Endothelial cell (in vitro differentiated cells): ENCODE measurements around the gene TAS1R1. TPM values are rescaled to one million over a fixed set of nuclear protein-coding genes. Genes with fewer than 3 reads are reported as not detected.

ENCODE experiments used
- DNase-seq: peaks from one replicate; pipeline ENCODE4 v3.0.0; 2021; ENCODE audit warnings: low spot score
- H3K27ac Mint-ChIP-seq: one replicate; pipeline ENCODE4 v1.8.0; 2021; ENCODE audit warnings: mixed read lengths, inconsistent platforms; ENCODE audit not compliant: unreplicated experiment
- H3K27me3 Mint-ChIP-seq: one replicate; pipeline ENCODE4 v1.8.0; 2021; ENCODE audit warnings: mild to moderate bottlenecking, moderate library complexity, mixed read lengths, inconsistent platforms; ENCODE audit not compliant: unreplicated experiment
- H3K36me3 Mint-ChIP-seq: one replicate; pipeline ENCODE4 v1.8.0; 2021; ENCODE audit warnings: mild to moderate bottlenecking, low read depth, mixed read lengths, inconsistent platforms; ENCODE audit not compliant: unreplicated experiment
- H3K4me1 Mint-ChIP-seq: one replicate; pipeline ENCODE4 v1.8.0; 2021; ENCODE audit warnings: mild to moderate bottlenecking, mixed read lengths, inconsistent platforms; ENCODE audit not compliant: unreplicated experiment
- H3K4me3 Mint-ChIP-seq: one replicate; pipeline ENCODE4 v1.8.0; 2021; ENCODE audit warnings: mild to moderate bottlenecking, mixed read lengths, inconsistent platforms; ENCODE audit not compliant: unreplicated experiment
- H3K9me3 Mint-ChIP-seq: one replicate; pipeline ENCODE4 v1.8.0; 2021; ENCODE audit warnings: mixed read lengths, inconsistent platforms; ENCODE audit not compliant: unreplicated experiment
- CTCF ChIP-seq: fragments of 200-600 bp; sonication (generic); IDR thresholded peaks from one replicate; pipeline ENCODE4 v1.5.0; 2021; ENCODE audit warnings: antibody characterized with exemption; ENCODE audit not compliant: unreplicated experiment
- total RNA-seq: library from RNA; stranded (reverse); fragmentation: NEBNext Ultra II Directional; extraction: Animal tissue kit (Norgen Biotek cat#: 25700); gene quantifications from one replicate; pipeline ENCODE4 v1.2.1, GENCODE V29; 2021; ENCODE audit not compliant: unreplicated experiment

The TAS1R1 gene
- total RNA-seq, 1 donor from 2014 or later, result not detected

GRCh38 chr1:6614929-6615785 is 60.0 kb downstream of the TAS1R1 start:
- Mint-ChIP-seq H3K27ac (peak overlapping the region; percentile 62), H3K27me3 (peaks cover 8% of the 10 kb centered on the region), H3K4me3 (peak overlapping the region; percentile 91), H3K9me3 (no peaks in the 10 kb centered on the region), H3K36me3 (peaks cover 8% of the 10 kb centered on the region), H3K4me1 (peaks cover 12% of the 10 kb centered on the region)
- TF ChIP-seq CTCF, result no peak
- peak; percentile 36 for DNase-seq

- TF ChIP-seq CTCF, result no peak
- Mint-ChIP-seq H3K27me3 (peaks cover 2% of the 10 kb centered on the region), H3K27ac (no peak overlapping the region), H3K9me3 (no peaks in the 10 kb centered on the region), H3K4me3 (peak overlapping the region; percentile 32), H3K36me3 (peaks cover 20% of the 10 kb centered on the region), H3K4me1 (peaks cover 3% of the 10 kb centered on the region)
- DNase-seq, result no peak
Observed at GRCh38 chr1:6619045-6619444, 63.9 kb downstream of the TAS1R1 start.

- DNase-seq, result no peak
- H3K36me3 Mint-ChIP-seq, result peaks cover 20% of the 10 kb centered on the region
- no peaks in the 10 kb centered on the region for H3K9me3 Mint-ChIP-seq
- peak overlapping the region; percentile 17 for H3K27ac Mint-ChIP-seq
- TF ChIP-seq CTCF, result no peak
- H3K4me3 Mint-ChIP-seq, result peak overlapping the region; percentile 21
- H3K4me1 Mint-ChIP-seq, result no peaks in the 10 kb centered on the region
- peaks cover 5% of the 10 kb centered on the region for H3K27me3 Mint-ChIP-seq
Observed at GRCh38 chr1:6621429-6622391, 66.6 kb downstream of the TAS1R1 start.

GRCh38 chr1:6622396-6623152 is 67.5 kb downstream of the TAS1R1 start:
- no peak for TF ChIP-seq CTCF
- Mint-ChIP-seq H3K36me3 (peaks cover 20% of the 10 kb centered on the region), H3K4me3 (peak overlapping the region; percentile 21), H3K27ac (peak overlapping the region; percentile 17), H3K4me1 (no peaks in the 10 kb centered on the region), H3K27me3 (peaks cover 5% of the 10 kb centered on the region), H3K9me3 (no peaks in the 10 kb centered on the region)
- DNase-seq, result no peak
